Ectodermal cell (in vitro differentiated cells): ENCODE data around the gene TMEM204.

Source experiments
- H3K27ac ChIP-seq: 2 replicates; pipeline ENCODE4 v1.7.0; 2013; ENCODE audit warnings: mild to moderate bottlenecking, low read depth, low read length; ENCODE audit not compliant: insufficient read depth, poor library complexity, severe bottlenecking
- H3K27me3 ChIP-seq: 2 replicates; pipeline ENCODE4 v1.7.0; 2013; ENCODE audit warnings: mild to moderate bottlenecking, low read length; ENCODE audit not compliant: insufficient read depth, control insufficient read depth, poor library complexity, severe bottlenecking
- H3K36me3 ChIP-seq: one replicate; pipeline ENCODE4 v1.7.0; 2013; ENCODE audit warnings: low read length; ENCODE audit not compliant: control insufficient read depth, insufficient read depth
- H3K4me1 ChIP-seq: one replicate; pipeline ENCODE4 v1.7.0; 2013; ENCODE audit warnings: low read length; ENCODE audit not compliant: control insufficient read depth, insufficient read depth
- H3K4me3 ChIP-seq: 2 replicates; pipeline ENCODE4 v1.7.0; 2013; ENCODE audit warnings: low read depth, low read length, control low read depth; ENCODE audit not compliant: insufficient read depth
- H3K9me3 ChIP-seq: 2 replicates; pipeline ENCODE4 v1.7.0; 2013; ENCODE audit warnings: mild to moderate bottlenecking, low read length, moderate library complexity; ENCODE audit not compliant: control insufficient read depth
- WGBS, 2 experiments: methylation state at CpG; one replicate each; pipeline ENCODE4 v1.1.7; 2013; ENCODE audit warnings: missing lambda C conversion rate in 2 of 2; 5-methylcytosine and 5-hydroxymethylcytosine counted together

Gene TMEM204

DNA sequence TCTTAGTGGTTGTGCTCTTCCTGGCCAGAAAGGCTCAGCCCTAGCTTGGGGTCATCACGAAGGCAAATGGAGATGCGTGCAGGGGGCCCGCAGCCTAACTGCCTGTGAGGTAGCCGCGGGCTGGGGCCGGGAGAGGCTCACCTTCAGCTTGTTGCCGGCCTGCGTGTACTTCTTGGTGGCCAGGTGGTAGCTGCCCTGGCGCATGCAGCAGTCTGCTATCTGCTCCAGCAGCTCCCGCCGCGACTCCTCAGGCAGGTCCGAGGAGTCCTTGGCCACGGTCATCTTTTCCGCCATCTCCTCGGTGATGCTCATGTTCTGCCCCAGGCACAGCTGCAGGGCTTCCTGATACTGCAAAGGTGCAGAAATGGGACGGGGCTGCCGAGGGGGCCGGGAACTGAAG, 13.0 kb upstream of the TMEM204 start:
- 94 to 96% methylated on average over 19 of the region's 19 CpGs for WGBS, 2 experiments
- Histone ChIP-seq H3K4me1 (no peaks in the 10 kb centered on the region), H3K36me3 (peaks cover 10% of the 10 kb centered on the region), H3K4me3 (no peak overlapping the region), H3K27me3 (no peaks in the 10 kb centered on the region), H3K9me3 (no peaks in the 10 kb centered on the region), H3K27ac (no peak overlapping the region)

DNA sequence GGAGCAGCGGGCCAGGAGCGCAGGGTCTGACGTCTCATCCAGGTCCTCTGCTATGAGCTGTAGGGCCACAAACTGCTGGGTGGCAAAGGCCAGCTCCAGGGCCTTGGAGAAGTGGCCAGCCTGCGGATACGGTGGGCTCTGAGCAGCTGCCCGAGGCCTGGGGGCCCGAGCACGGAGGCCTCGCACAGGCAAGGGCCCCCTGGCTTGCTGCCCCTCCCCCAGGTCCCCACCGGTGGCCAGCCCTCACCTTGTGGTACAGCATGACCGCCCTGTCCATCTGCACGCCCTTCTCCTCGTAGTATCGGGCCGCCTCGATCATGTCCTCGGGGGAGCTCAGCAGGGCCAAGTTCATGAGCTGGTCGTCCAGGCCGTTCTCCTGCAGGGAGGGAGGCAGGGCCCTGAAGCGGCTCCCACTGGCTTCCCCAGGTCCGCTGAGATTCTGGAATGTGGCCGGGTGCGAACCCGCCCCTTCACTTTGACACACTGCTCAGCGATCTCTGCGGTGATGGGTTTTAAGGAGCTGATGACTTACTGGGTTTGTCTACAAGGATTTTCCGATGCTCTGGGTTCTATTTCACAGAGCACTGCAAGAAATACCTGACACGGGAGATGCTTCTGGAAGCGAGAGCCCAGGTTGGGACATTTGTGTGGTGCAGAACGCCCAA, 9.8 kb upstream of the TMEM204 start:
- Histone ChIP-seq H3K4me3 (no peak overlapping the region), H3K4me1 (no peaks in the 10 kb centered on the region), H3K27me3 (no peaks in the 10 kb centered on the region), H3K27ac (no peak overlapping the region), H3K36me3 (peaks cover 10% of the 10 kb centered on the region), H3K9me3 (no peaks in the 10 kb centered on the region)
- 95 to 96% methylated on average over 30 of the region's 30 CpGs for WGBS, 2 experiments

DNA sequence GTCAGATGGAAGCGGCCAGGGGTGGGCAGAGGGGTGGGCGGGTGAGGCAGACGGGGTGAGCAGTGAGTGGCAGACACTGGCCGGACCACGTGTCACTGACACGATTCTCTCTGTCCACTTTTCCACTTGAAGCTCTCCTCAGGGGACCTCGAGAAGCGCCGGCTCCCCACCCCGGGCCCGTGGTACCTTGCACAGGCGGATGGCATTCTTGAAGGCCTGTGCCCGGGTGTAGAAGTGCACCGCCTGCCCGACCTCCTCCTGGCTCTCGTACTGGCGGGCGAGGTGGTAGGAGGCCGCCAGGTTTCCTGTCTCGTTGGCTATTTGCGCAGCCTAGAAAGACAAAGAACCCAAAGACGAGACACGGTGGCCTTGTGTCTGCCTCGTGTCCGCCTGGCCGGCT, 9.1 kb upstream of the TMEM204 start:
- 95 to 97% methylated on average over 26 of the region's 26 CpGs for WGBS, 2 experiments
- H3K4me1 ChIP-seq = no peaks in the 10 kb centered on the region
- no peak overlapping the region for H3K27ac ChIP-seq
- no peaks in the 10 kb centered on the region for H3K9me3 ChIP-seq
- H3K27me3 ChIP-seq = no peaks in the 10 kb centered on the region
- H3K36me3 ChIP-seq = peaks cover 10% of the 10 kb centered on the region
- H3K4me3 ChIP-seq = no peak overlapping the region

DNA sequence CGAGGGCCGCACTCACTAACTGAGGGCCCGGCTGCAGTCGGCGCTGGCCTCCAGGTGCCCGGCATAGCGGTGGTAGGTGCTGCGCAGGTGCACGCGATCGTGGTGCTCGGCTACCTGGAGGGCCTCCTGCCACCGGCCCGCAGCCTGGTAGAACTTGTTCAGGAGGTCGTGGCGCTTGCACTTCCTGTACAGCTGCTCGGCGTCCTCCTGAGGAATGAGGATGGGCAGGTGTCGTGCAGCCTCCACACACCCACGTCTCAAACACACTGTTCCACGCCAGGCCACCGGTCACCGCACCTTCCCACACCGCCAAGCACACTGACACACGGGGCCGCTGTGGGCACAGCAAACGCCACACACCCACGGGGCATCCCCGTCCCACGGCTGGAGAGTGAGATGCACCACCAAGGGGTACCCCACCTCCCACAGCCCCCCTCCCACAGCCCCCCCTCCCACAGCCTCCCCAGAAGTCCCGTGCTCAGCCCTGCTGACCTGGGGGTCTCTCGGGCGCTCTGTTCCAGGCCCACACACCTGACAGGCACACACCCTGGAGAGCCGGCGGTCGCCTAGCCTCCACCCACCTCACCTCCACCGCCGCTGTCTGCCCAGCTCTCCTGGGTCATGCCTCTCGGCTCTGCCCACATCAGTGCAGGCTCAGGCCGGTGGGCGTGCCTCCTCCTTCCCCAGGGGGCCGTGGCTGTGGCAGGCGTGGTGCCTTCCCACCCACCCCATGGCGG, 7.4 kb upstream of the TMEM204 start:
- no peak overlapping the region for H3K4me3 ChIP-seq
- no peaks in the 10 kb centered on the region for H3K27me3 ChIP-seq
- 95 to 96% methylated on average over 44 of the region's 44 CpGs for WGBS, 2 experiments
- H3K4me1 ChIP-seq = no peaks in the 10 kb centered on the region
- no peaks in the 10 kb centered on the region for H3K9me3 ChIP-seq
- H3K36me3 ChIP-seq = peaks cover 10% of the 10 kb centered on the region
- no peak overlapping the region for H3K27ac ChIP-seq

DNA sequence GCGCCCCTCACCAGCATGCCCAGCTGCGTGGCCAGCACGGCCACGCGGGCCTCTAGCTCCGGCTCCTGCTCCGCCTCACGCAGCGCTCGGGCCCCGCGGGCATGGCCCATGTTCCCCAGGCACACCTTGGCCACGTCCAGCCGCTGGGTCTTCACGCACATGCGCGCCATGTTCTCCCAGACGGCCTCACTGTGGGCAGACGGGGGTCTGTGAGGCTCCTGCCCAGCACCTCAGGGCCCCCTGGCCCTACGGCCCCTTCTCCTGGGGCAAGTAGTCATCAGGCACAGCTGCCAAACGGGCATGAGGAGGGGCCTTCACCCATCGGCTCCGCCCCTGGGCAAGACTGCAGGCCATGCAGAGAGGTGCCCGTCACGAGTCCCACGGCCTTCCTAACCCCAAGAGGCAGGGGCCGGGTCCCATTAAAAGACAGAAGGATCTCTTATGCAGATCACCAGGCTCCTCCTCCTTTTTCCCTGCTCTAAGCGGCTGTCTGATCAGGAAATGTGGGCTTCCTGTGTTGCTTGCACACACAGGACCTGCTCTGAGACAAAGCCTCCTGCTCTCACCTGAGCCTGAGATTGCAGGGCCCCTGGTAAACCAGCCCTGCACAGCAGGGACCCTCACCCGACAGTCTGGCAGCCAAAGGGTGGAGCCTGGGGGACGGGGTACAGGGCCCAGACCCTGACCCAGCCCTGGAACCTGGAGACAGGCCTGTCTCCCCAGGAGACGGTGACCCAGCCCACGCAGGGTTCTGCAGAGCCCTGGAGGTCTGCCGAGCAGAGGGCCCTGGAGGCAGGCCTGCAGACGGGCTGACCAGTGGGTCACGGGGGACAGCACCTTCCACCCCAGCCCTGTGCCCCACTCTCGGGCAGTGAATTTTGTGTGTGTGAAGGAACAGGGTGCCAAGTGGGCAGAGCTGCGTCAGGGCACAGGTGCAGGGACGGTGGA, 6.6 kb upstream of the TMEM204 start:
- Histone ChIP-seq H3K4me1 (no peaks in the 10 kb centered on the region), H3K36me3 (peaks cover 10% of the 10 kb centered on the region), H3K4me3 (no peak overlapping the region), H3K27me3 (no peaks in the 10 kb centered on the region), H3K27ac (no peak overlapping the region), H3K9me3 (no peaks in the 10 kb centered on the region)
- 91 to 92% methylated on average over 38 of the region's 38 CpGs for WGBS, 2 experiments

DNA sequence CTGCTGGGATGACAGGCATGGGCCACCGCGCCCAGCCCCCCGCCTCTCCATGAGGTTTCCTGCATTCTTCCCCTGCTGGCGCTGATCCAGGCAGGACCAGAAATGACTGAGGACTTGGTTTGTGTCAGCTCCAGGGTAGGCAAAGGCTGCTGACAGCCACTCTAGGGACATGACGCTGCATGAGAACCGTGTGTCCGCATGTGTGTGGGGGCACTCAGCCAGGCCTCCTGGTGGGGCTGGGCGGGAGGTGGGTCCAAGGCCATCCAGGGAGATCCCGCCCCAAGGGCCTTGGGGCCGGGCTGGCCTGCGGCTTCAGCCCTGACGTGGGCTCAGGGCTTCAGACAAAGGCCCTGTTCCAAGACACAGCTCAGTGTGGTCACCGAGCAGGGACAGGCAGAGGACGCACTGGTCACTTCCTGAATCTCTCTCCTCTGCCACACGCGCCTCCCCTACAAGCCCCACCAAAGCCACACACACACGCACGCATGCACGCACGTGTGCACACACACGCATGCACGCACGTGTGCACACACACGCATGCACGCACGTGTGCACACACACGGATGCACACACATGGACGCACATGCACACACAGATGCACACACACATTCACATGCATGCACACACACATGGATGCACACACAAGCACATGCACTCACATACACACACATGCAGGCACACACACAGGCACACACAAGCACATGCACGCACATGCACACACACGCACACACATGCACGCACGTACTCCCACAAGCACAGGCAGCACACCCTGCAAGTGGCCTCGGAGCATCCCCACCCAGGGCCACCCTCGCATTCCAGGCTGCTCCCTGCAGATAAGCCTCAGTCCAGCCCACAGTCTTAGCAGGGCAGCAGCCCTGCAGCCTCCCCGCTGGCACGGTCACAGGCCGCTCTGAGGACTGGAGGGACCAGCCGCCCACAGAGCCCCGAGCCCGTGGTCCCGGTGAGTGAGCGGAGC, 5.3 kb upstream of the TMEM204 start:
- H3K9me3 ChIP-seq = no peaks in the 10 kb centered on the region
- H3K4me1 ChIP-seq = no peaks in the 10 kb centered on the region
- peaks cover 9% of the 10 kb centered on the region for H3K36me3 ChIP-seq
- WGBS, 2 experiments = 92 to 94% methylated on average over 42 of the region's 42 CpGs
- no peak overlapping the region for H3K27ac ChIP-seq
- no peaks in the 10 kb centered on the region for H3K27me3 ChIP-seq
- H3K4me3 ChIP-seq = no peak overlapping the region

DNA sequence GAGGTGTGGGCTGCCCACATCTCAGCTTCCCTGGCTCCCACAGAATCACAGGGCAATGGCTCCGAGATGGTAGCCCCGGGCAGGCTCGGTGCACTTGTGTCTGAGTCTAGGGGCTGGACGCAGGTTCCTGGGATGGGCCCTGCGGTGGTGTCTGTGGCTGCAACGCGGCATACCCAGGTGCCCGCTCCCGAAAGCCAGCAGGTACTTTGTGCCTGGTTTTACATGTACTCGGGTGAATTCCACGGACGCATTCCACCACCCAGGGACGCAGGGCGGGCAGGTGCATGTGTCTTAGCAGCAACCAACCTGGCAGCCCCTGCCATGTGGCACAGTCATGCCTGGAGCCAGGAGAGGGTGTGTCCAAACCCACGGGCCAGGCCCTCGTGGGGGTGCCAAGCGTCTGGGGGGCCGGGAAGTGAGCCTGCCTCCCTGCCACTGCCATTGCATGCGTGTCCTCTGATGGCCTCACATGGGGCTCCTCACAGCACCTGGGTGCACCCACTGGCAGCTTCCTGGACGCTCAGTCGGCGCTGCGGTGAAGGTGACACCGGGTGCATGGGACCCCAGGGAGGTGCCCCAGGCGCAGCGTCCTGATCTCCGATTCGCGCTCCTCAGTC, 4.4 kb upstream of the TMEM204 start:
- Histone ChIP-seq H3K27me3 (no peaks in the 10 kb centered on the region), H3K4me1 (no peaks in the 10 kb centered on the region), H3K9me3 (no peaks in the 10 kb centered on the region), H3K36me3 (peaks cover under 1% of the 10 kb centered on the region), H3K27ac (no peak overlapping the region), H3K4me3 (no peak overlapping the region)
- WGBS, 2 experiments = 95 to 96% methylated on average over 29 of the region's 29 CpGs

DNA sequence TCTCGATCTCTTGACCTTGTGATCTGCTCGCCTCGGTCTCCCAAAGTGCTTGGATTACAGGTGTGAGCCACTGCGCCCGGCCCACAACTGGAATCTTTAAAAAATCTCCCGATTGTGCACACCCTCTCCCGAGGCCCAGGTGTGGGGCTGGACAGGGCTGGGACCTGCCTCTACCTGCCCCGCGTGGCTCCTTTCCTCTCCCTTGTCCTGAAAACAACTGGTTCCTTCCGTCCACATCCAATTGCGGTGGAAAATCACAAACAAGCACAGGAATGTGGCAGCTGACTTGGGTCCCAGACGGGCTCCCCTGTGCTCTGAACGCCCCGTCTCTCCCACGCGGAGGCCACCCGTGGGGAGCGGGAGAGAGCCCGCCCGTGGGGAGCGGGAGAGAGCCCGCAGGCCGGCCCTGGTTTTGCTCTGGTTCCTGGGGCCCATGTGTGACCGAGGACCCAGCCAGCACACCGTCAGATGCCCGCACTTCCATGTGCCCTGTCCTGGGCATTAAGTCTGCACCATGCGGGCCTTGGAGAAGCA, 3.0 kb upstream of the TMEM204 start:
- Histone ChIP-seq H3K36me3 (no peaks in the 10 kb centered on the region), H3K27me3 (no peaks in the 10 kb centered on the region), H3K9me3 (no peaks in the 10 kb centered on the region), H3K4me1 (no peaks in the 10 kb centered on the region), H3K4me3 (no peak overlapping the region), H3K27ac (no peak overlapping the region)
- 94% methylated on average over 27 of the region's 27 CpGs for WGBS, 2 experiments
